ENCODE results near the gene TFDP1.
"Not testable (repeated sequence)": the region's sequence is repeated elsewhere in the genome, so short reads cannot be mapped to it uniquely, and the experiment has no call there.

GRCh38 chr13:113621498-113621897 lies 36.9 kb downstream of the TFDP1 start:
- TF ChIP-seq, protein P1, sequence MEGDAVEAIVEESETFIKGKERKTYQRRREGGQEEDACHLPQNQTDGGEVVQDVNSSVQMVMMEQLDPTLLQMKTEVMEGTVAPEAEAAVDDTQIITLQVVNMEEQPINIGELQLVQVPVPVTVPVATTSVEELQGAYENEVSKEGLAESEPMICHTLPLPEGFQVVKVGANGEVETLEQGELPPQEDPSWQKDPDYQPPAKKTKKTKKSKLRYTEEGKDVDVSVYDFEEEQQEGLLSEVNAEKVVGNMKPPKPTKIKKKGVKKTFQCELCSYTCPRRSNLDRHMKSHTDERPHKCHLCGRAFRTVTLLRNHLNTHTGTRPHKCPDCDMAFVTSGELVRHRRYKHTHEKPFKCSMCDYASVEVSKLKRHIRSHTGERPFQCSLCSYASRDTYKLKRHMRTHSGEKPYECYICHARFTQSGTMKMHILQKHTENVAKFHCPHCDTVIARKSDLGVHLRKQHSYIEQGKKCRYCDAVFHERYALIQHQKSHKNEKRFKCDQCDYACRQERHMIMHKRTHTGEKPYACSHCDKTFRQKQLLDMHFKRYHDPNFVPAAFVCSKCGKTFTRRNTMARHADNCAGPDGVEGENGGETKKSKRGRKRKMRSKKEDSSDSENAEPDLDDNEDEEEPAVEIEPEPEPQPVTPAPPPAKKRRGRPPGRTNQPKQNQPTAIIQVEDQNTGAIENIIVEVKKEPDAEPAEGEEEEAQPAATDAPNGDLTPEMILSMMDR (IDR thresholded peaks at IDR 0.05; ENCODE audit: insufficient read depth, low read length, poor library complexity, severe bottlenecking) = not testable (repeated sequence)
- TF ChIP-seq EZH2phosphoT487 (conservative IDR thresholded peaks at IDR 0.05; ENCODE audit: low read length) = not testable (repeated sequence)
